Heart left ventricle (tissue), 13 donors: ENCODE data around the gene PRR9.

Source experiments
- CTCF ChIP-seq, 12 donors: fragments of 200-600 bp; sonication (generic) in 4 of 12; IDR thresholded peaks; one replicate each; pipeline versions ENCODE4 v1.5.0 to v1.8.0; 2018 to 2022; ENCODE audit warnings: antibody characterized with exemption in 12 of 12, mild to moderate bottlenecking in 5 of 12
- POLR2A ChIP-seq, 2 donors: fragments of 450-650 bp; IDR thresholded peaks; one replicate each; pipeline ENCODE4 v1.6.1; 2017; ENCODE audit warnings: antibody characterized with exemption in 2 of 2, mild to moderate bottlenecking in 2 of 2, moderate library complexity in 2 of 2
- donor health status: ischemic (EF 13 %, LVEDD 7.1; RV severe dilation, severe dysfunction).
- donor health status: DM: no; HTN: yes; CAD: no.
- donor health status: DM: no; HTN: no; CAD: no.
- donor health status: ischemic (EF 25% LVEDD 6.9; RV normal size, moderate dysfunction).
- donor health status: ischemic (EF 25% LVEDD 5.7; RV mildly dilated, moderate dysfunction).
- donor health status: ischemic (EF 35%, LVEDD 5.7; RV mildly dilated, moderate dysfunction).
- donor health status: nonischemic (EF 11% LVEDD 7.7; RV severe dilation, severe dysfunction).
- donor health status: DM: yes; HTN: yes; CAD: no.
- donor health status: PGD.
- donor health status: ischemic (EF 29% LVEDD 5.4; RV normal size, mild dysfunction).
- donor health status: nonischemic (EF 23%, LVEDD 6.1; RV moderate dilation, normal function).

GRCh38 chr1:153251988-153252387 lies 34.6 kb downstream of the PRR9 start:
- TF ChIP-seq CTCF (IDR thresholded peaks at IDR 0.05) (no peak), POLR2A (IDR thresholded peaks at IDR 0.05) (no peak)
